Sigmoid colon (tissue), 7 donors: ENCODE data around the gene FRG2C. TPM values are rescaled to one million over a fixed set of nuclear protein-coding genes. Genes with fewer than 3 reads are reported as not detected.
A peak's percentile ranks its signal among the peaks of the same experiment; 100 is the strongest.
"Not testable (repeated sequence)": the region's sequence is repeated elsewhere in the genome, so short reads cannot be mapped to it uniquely, and the experiment has no call there.

ENCODE experiments used
- DNase-seq: peaks from one replicate; pipeline ENCODE4 v3.0.0-alpha.2; 2019
- H3K27ac ChIP-seq, 4 donors: fragments of 200-600 bp; sonication (generic); one replicate each; pipeline ENCODE4 v1.5.1; 2016 to 2019; ENCODE audit warnings: mild to moderate bottlenecking in 1 of 4
- H3K27me3 ChIP-seq, 3 donors: fragments of 200-600 bp; sonication (generic); one replicate each; pipeline ENCODE4 v1.5.1; 2019; ENCODE audit warnings: mild to moderate bottlenecking in 1 of 3
- H3K36me3 ChIP-seq, 4 donors: fragments of 200-600 bp; sonication (generic); one replicate each; pipeline ENCODE4 v1.5.1; 2016 to 2019
- H3K4me1 ChIP-seq, 4 donors: fragments of 200-600 bp; sonication (generic); one replicate each; pipeline ENCODE4 v1.5.1; 2017 to 2019
- H3K4me3 ChIP-seq, 4 donors: fragments of 200-600 bp; sonication (generic); one replicate each; pipeline ENCODE4 v1.5.1; 2017 to 2019; ENCODE audit warnings: mild to moderate bottlenecking in 2 of 4, moderate library complexity in 1 of 4
- H3K9me3 ChIP-seq, 4 donors: fragments of 200-600 bp in 3 of 4; sonication (generic) in 3 of 4; one replicate each; pipeline versions ENCODE4 v1.5.1 to v1.6.1; 2013 to 2019
- EP300 ChIP-seq, 4 donors: sonication (generic); formaldehyde crosslinking; IDR thresholded peaks; one replicate each; pipeline ENCODE4 v1.6.1; 2017; ENCODE audit warnings: antibody characterized with exemption in 4 of 4
- POLR2A ChIP-seq, 2 donors: fragments of 450-650 bp; IDR thresholded peaks; one replicate each; pipeline ENCODE4 v1.6.1; 2016; ENCODE audit warnings: antibody characterized with exemption in 2 of 2, mild to moderate bottlenecking in 2 of 2, moderate library complexity in 2 of 2
- POLR2AphosphoS5 ChIP-seq, 4 donors: sonication (generic); formaldehyde crosslinking; IDR thresholded peaks; one replicate each; pipeline ENCODE4 v1.6.1; 2017; ENCODE audit warnings: antibody characterized with exemption in 4 of 4
- WGBS, 2 donors: extraction: QIAGEN DNeasy Blood & Tissue Kit; methylation state at CpG; one replicate each; pipeline ENCODE4 v1.1.7; 2013; 5-methylcytosine and 5-hydroxymethylcytosine counted together
- intact Hi-C: fragments of 100-400 bp; cut with DNase I; formaldehyde crosslinking; loops from one replicate; pipeline ENCODE4 v1.15.1; 2023
- polyA plus RNA-seq, 3 donors: library from polyadenylated mRNA; stranded (reverse); fragments of 200-250 nt; gene quantifications; one replicate each; pipeline ENCODE4 v1.2.3, GENCODE V29; 2013
- total RNA-seq, 4 donors: library from RNA; depleted of rRNA; stranded (reverse); fragments of >200 nt; gene quantifications; one replicate each; pipeline ENCODE4 v1.1.0, GENCODE V29; 2016
- TF ChIP-seq, protein P1 (sequence below), 4 experiments: fragments of 450-650 bp in 3 of 4; fragments of 200-600 bp in 1 of 4; IDR thresholded peaks; one replicate each; pipeline ENCODE4 v1.5.1; 2016 to 2019; ENCODE audit warnings: antibody characterized with exemption in 4 of 4, mild to moderate bottlenecking in 3 of 4, moderate library complexity in 2 of 4
- donor health status: healthy with polysubstance abuse.
- donor health status: Bipolar disorder and iron deficiency.
- donor health status: healthy.

Gene FRG2C
- total and polyA plus RNA-seq, 7 donors: not detected

GRCh38 chr3:75641107-75641517 lies 23.0 kb upstream of the FRG2C start:
- Histone ChIP-seq H3K27ac (peak overlapping the region; percentile 43 to 81 (median 68)), H3K4me3 (peak overlapping the region; percentile 29 to 62 (median 54)), H3K4me1 (peaks cover 0 to 15% (median 4%) of the 10 kb centered on the region in 4 donors)
- 3 to 6% methylated on average over 16 of the region's 16 CpGs for WGBS, 2 donors
- intact Hi-C loops: loop anchor here (5.0 to 10.0 kb wide), 2 partner anchors 204 to 346 kb away; no protein-coding TSS in a partner anchor
- not testable (repeated sequence) for H3K9me3 ChIP-seq, H3K36me3 ChIP-seq, H3K27me3 ChIP-seq
- peak; percentile 92 for DNase-seq
- TF ChIP-seq POLR2AphosphoS5 (IDR thresholded peaks at IDR 0.05): peak in 3 of 4 donors; percentile 17 to 64 (median 56)

DNA sequence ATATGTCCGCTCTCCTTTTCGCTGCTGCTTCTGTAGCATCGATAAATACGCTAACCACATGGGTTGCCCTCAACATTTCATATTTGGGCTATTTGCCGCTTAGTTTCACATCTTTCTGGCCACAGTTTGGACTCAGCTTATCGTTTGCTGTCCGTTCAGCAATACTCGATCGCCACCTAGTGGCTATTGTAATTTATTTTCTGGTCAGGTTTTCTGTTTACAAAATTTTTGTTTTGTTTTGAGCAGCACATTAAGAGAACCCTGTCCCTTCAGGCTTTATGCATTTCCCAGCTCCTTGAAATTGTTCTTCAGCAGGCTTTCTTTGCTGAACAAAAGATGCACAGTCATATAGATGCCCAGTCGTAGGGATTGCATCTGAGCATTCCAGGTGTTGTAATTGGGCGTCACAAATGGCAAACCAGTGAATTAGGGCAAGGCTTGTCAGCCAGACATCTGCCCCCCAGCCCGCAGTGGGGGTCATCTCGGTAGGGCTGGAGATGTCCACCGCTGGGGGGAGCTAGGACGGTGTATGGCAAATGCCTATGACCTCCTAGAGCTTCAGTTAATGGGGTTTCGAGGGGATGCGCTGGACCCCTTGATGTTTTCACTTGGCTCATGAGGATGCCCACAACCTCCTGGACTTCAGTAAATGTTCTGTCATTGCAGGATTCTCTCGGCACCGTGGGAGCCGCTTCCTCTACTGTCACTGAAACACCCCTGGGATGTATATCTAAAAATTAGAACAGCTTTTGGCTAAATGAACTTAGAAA lies 20.9 kb upstream of the FRG2C start:
- Histone ChIP-seq H3K27ac (peak overlapping the region in 2 of 4 donors; percentile 31 to 44), H3K4me3 (peak overlapping the region in 1 of 4 donors; percentile 24)
- WGBS, 2 donors: 30 to 31% methylated on average over 20 of the region's 20 CpGs

DNA sequence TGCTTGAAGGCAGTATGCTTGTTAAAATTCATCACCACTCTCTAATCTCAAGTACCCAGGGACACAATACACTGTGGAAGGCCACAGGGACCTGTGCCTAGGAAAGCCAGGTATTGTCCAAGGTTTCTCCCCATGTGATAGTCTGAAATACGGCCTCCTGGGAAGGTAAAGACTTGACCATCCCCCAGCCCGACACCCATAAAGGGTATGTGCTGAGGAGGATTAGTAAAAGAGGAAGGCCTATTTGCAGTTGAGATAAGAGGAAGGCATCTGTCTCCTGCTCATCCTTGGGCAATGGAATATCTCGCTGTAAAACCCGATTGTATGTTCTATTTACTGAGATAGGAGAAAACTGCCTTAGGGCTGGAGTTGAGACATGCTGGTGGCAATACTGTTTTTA lies 18.6 kb upstream of the FRG2C start:
- WGBS, 2 donors: 72 to 81% methylated on average over 4 of the region's 4 CpGs
- peaks cover 0 to 15% (median 4%) of the 10 kb centered on the region in 4 donors for H3K4me1 ChIP-seq
- not testable (repeated sequence) for H3K27me3 ChIP-seq, H3K36me3 ChIP-seq, H3K9me3 ChIP-seq, H3K4me3 ChIP-seq, H3K27ac ChIP-seq, DNase-seq
- intact Hi-C loops: loop anchor here (10.0 kb wide), 1 partner anchor 351 kb away; no protein-coding TSS in a partner anchor

More for the DNA sequence above, 20.9 kb upstream of the FRG2C start:
- H3K4me1 ChIP-seq: peaks cover 0 to 15% (median 4%) of the 10 kb centered on the region in 4 donors
- not testable (repeated sequence) for H3K36me3 ChIP-seq, H3K9me3 ChIP-seq, H3K27me3 ChIP-seq, DNase-seq
- TF ChIP-seq, protein P1, sequence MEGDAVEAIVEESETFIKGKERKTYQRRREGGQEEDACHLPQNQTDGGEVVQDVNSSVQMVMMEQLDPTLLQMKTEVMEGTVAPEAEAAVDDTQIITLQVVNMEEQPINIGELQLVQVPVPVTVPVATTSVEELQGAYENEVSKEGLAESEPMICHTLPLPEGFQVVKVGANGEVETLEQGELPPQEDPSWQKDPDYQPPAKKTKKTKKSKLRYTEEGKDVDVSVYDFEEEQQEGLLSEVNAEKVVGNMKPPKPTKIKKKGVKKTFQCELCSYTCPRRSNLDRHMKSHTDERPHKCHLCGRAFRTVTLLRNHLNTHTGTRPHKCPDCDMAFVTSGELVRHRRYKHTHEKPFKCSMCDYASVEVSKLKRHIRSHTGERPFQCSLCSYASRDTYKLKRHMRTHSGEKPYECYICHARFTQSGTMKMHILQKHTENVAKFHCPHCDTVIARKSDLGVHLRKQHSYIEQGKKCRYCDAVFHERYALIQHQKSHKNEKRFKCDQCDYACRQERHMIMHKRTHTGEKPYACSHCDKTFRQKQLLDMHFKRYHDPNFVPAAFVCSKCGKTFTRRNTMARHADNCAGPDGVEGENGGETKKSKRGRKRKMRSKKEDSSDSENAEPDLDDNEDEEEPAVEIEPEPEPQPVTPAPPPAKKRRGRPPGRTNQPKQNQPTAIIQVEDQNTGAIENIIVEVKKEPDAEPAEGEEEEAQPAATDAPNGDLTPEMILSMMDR (IDR thresholded peaks at IDR 0.05): peak in 2 of 4 experiments; percentile 43 to 60
- intact Hi-C loops: loop anchor here (5.0 to 10.0 kb wide), 2 partner anchors 206 to 348 kb away; no protein-coding TSS in a partner anchor

DNA sequence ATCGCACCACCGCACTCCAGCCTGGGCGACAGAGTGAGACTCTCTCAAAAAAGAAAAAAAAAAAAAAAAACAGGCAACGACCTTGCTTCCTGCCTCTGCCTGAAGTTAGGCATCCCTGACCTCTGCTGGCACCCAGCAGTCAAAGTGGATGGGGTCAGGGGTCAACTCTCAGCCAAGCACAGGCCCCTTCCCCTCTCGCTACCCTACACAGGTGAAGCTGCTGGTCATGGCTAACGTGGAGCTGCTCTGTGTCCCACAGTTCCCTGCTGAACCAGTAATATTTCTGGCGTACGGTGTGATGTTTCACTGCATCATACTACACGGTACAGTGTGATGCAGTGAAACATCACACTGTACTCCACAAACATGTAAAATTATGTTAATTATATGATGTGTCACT lies 13.9 kb upstream of the FRG2C start:
- H3K27ac ChIP-seq: no peak overlapping the region
- 75 to 77% methylated on average over 9 of the region's 9 CpGs for WGBS, 2 donors

DNA sequence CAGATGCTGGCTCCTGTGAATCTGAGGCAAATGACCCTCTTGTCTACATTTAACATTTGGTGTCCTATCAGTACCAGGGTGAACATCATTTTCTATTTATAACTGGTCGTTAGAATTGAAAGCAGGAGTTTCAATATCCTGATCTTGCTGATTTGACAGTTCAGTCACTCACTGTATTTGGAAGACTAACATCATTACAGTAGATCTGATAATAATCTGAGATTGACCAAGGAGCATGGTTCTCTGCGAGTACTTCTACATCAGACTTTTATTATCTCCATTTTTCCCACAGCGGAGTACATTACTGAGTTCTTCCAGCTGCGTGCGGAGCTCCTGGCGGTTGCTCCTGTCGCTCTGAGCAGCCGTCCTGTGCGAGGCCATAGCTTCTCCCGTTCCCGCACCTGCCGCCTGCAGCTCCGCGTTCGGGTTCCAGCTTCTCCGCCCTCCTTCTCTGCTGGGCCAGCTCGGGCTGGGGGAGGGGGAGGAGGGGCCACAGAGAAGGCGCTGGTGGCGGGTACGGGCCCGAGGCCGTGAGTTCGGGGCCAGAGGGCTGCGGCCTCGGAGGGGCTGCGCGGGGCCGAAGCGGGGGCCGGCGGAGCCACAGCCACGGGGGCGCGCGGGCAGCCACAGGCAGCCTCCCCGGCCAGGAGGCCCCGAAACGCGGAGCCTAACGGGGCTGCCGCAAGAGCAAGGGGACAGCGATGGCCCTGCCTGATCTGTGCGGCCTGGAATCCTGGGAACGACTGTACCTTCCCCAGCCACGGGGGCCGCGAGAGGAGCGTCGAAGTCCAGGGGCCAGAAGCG lies 8.8 kb upstream of the FRG2C start:
- H3K9me3 ChIP-seq, H3K4me3 ChIP-seq, DNase-seq, intact Hi-C loops, H3K36me3 ChIP-seq, H3K27ac ChIP-seq: not testable (repeated sequence)
- WGBS, 2 donors: 42 to 67% methylated on average over 50 of the region's 50 CpGs
- peaks cover 0 to 15% (median 14%) of the 10 kb centered on the region in 4 donors for H3K4me1 ChIP-seq
- peaks cover 25 to 65% (median 46%) of the 10 kb centered on the region in 3 donors for H3K27me3 ChIP-seq

More for the DNA sequence above, 13.9 kb upstream of the FRG2C start:
- H3K27me3 ChIP-seq: peaks cover 3 to 14% (median 4%) of the 10 kb centered on the region in 3 donors
- no peak for TF ChIP-seq EP300 (IDR thresholded peaks at IDR 0.05)
- TF ChIP-seq POLR2A (IDR thresholded peaks at IDR 0.05): no peak
- TF ChIP-seq, protein P1 (IDR thresholded peaks at IDR 0.05): no peak
- TF ChIP-seq POLR2AphosphoS5 (IDR thresholded peaks at IDR 0.05): no peak
- DNase-seq: no peak
- peaks cover 0 to under 1% (median 0%) of the 10 kb centered on the region in 4 donors for H3K4me1 ChIP-seq
- H3K4me3 ChIP-seq: no peak overlapping the region
- intact Hi-C loops: no loop called here
- H3K36me3 ChIP-seq: no peaks in the 10 kb centered on the region
- H3K9me3 ChIP-seq: no peaks in the 10 kb centered on the region

- intact Hi-C loops, DNase-seq, H3K9me3 ChIP-seq, H3K4me3 ChIP-seq, H3K36me3 ChIP-seq, H3K27ac ChIP-seq: not testable (repeated sequence)
- Histone ChIP-seq H3K4me1 (peaks cover 0 to 15% (median 14%) of the 10 kb centered on the region in 4 donors), H3K27me3 (peaks cover 25 to 72% (median 53%) of the 10 kb centered on the region in 3 donors)
- 49 to 81% methylated on average over 7 of the region's 7 CpGs for WGBS, 2 donors
Observed at GRCh38 chr3:75655956-75656355, 8.2 kb upstream of the FRG2C start.

DNA sequence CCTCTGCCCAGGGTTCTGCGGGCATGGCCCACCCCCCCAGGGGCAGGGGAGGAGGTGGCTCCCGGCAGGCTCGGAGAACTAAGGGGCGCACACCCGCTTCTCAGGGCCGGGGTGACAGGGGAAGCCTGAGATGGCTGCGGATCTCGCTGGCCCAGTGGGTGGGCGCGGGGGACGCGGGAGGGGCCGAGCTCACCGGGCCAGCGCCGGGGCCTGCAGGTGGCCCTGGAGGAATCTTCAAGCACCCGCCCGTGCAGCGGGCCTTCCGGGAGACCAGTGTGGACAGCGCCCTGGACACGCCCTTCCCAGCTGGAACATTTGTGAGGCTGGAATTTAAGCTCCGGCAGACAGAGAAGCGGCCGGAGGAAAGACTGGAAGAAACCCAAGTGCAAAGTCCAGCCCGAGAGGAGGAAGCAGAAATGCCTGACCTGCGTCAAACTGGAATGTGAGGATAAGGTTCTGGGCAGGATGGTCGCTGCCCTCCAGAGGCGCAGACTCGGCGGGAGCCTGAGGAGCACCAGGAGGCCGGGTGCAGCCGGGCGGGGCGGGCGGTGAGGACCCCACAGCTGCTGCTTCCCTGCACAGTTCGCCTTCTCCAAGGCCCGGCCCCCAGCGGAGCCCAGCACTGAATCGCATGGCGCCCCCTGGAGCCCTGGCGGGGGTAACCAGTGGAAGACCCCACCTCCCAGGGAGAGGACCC lies 5.6 kb upstream of the FRG2C start:
- WGBS, 2 donors: 1 to 2% methylated on average over 42 of the region's 42 CpGs
- H3K27me3 ChIP-seq: peaks cover 28 to 82% (median 66%) of the 10 kb centered on the region in 3 donors
- H3K27ac ChIP-seq, intact Hi-C loops, H3K9me3 ChIP-seq, DNase-seq, H3K36me3 ChIP-seq: not testable (repeated sequence)
- peaks cover 0 to 15% (median 14%) of the 10 kb centered on the region in 4 donors for H3K4me1 ChIP-seq
- H3K4me3 ChIP-seq: peak overlapping the region in 3 of 4 donors; percentile 30 to 37 (median 32)

- H3K36me3 ChIP-seq, intact Hi-C loops, DNase-seq, H3K9me3 ChIP-seq, H3K27ac ChIP-seq: not testable (repeated sequence)
- peak overlapping the region in 3 of 4 donors; percentile 30 to 37 (median 32) for H3K4me3 ChIP-seq
- peaks cover 0 to 15% (median 14%) of the 10 kb centered on the region in 4 donors for H3K4me1 ChIP-seq
- peaks cover 28 to 79% (median 66%) of the 10 kb centered on the region in 3 donors for H3K27me3 ChIP-seq
Observed at GRCh38 chr3:75659108-75659433, 5.1 kb upstream of the FRG2C start.

DNA sequence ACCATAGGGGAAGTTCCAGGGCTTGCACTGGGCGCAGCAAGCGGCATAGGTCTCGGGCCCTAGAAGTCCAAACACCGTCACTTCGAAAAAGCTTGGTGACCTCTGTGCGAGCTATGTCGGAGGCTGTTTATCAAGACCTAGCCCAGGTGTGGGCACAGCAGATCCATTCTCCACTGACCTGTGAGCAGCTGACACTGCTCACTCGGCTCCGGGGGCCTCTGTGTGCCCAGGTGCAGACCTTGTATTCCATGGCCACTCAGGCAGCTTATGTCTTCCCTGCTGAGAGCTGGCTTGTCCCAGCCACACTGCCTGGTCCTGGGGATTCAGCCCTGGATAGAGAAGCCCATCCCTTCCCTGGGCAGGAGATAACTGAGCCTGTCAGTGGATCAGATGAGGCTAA lies 1.5 kb downstream of the FRG2C start:
- WGBS, 2 donors: 77 to 78% methylated on average over 9 of the region's 9 CpGs

More for the DNA sequence above, 1.5 kb downstream of the FRG2C start:
- H3K36me3 ChIP-seq, DNase-seq, H3K27ac ChIP-seq, H3K4me3 ChIP-seq, intact Hi-C loops, H3K9me3 ChIP-seq: not testable (repeated sequence)
- Histone ChIP-seq H3K27me3 (peaks cover 28 to 78% (median 70%) of the 10 kb centered on the region in 3 donors), H3K4me1 (peaks cover 0 to 30% (median 23%) of the 10 kb centered on the region in 4 donors)
